ENCODE measurements around the gene UGT1A10. TPM values are rescaled to one million over a fixed set of nuclear protein-coding genes. Genes with fewer than 3 reads are reported as not detected.

The UGT1A10 gene
- total RNA-seq, 1 donor from 2014 or later, result not detected

GRCh38 chr2:233819884-233820773 is 183.9 kb downstream of the UGT1A10 start:
- intact Hi-C loops (cut with micrococcal nuclease), result no loop called here

GRCh38 chr2:233820774-233821105 is 184.5 kb downstream of the UGT1A10 start:
- intact Hi-C loops (cut with micrococcal nuclease), result no loop called here

- intact Hi-C loops (cut with micrococcal nuclease), result no loop called here
Measured at GRCh38 chr2:233821196-233821595, 184.9 kb downstream of the UGT1A10 start.

- intact Hi-C loops (cut with micrococcal nuclease), result no loop called here
Measured at GRCh38 chr2:233821709-233822100, 185.5 kb downstream of the UGT1A10 start.

- intact Hi-C loops (cut with micrococcal nuclease), result no loop called here
Measured at GRCh38 chr2:233822101-233822771, 186.0 kb downstream of the UGT1A10 start.

Other genes starting within 250 kb of the UGT1A10 start
- gene USP40, start 69.7 kb upstream of the UGT1A10 start, total RNA-seq, result 11.0 TPM in 2 replicates
- gene UGT1A8, start 18.8 kb upstream of the UGT1A10 start, total RNA-seq, result not detected in 2 replicates
- gene UGT1A9, start 35.5 kb downstream of the UGT1A10 start, total RNA-seq, result not detected in 2 replicates
- not detected in 2 replicates for gene UGT1A7, start 45.5 kb downstream of the UGT1A10 start, total RNA-seq
- gene UGT1A6, start 56.4 kb downstream of the UGT1A10 start, total RNA-seq, result not detected in 2 replicates
- gene UGT1A5, start 76.5 kb downstream of the UGT1A10 start, total RNA-seq, result not detected in 2 replicates
- gene UGT1A4, start 82.3 kb downstream of the UGT1A10 start, total RNA-seq, result not detected in 2 replicates
- gene UGT1A3, start 92.6 kb downstream of the UGT1A10 start, total RNA-seq, result not detected in 2 replicates
- not detected in 2 replicates for gene UGT1A1, start 123.8 kb downstream of the UGT1A10 start, total RNA-seq
- gene MROH2A, start 141.9 kb downstream of the UGT1A10 start, total RNA-seq, result not detected in 2 replicates
- gene HJURP, start 218.1 kb downstream of the UGT1A10 start, total RNA-seq, result 79.4 and 80.0 TPM in 2 replicates

Data from T-helper 2 cell treated with Interferon-gamma antibody and Interleukin-4, amounts not matched to agents 100 ng/mL and 5 ng/mL, for 36 hours (primary cell).